Erythroblast (primary cell): Measurements from ENCODE around the gene CLNK.

ENCODE experiments used
- GATA1 ChIP-seq: IDR thresholded peaks from 2 replicates; pipeline ENCODE4 v1.6.1; 2011; ENCODE audit warnings: low read depth, mild to moderate bottlenecking, control low read depth, low read length, moderate library complexity
- POLR2A ChIP-seq: IDR thresholded peaks from 2 replicates; pipeline ENCODE4 v1.6.1; 2011; ENCODE audit warnings: mild to moderate bottlenecking, low read length

GRCh38 chr4:10670321-10670720, 14.2 kb downstream of the CLNK start:
- no peak for TF ChIP-seq POLR2A
- TF ChIP-seq GATA1, result no peak
